PC-3 (cell line): ENCODE data around the gene IFT81.

Experiments
- EZH2 ChIP-seq: fragments of 300-600 bp; sonication (generic); IDR thresholded peaks from one replicate; pipeline ENCODE4 v1.6.1; 2017; ENCODE audit warnings: antibody characterized with exemption, mild to moderate bottlenecking, low read length; ENCODE audit not compliant: unreplicated experiment
- TF ChIP-seq, protein P1 (sequence below): fragments of 300-600 bp; sonication (generic); conservative IDR thresholded peaks from 2 replicates; pipeline ENCODE4 v1.5.1; 2017; ENCODE audit warnings: antibody characterized with exemption, low read depth, mild to moderate bottlenecking, low read length

DNA sequence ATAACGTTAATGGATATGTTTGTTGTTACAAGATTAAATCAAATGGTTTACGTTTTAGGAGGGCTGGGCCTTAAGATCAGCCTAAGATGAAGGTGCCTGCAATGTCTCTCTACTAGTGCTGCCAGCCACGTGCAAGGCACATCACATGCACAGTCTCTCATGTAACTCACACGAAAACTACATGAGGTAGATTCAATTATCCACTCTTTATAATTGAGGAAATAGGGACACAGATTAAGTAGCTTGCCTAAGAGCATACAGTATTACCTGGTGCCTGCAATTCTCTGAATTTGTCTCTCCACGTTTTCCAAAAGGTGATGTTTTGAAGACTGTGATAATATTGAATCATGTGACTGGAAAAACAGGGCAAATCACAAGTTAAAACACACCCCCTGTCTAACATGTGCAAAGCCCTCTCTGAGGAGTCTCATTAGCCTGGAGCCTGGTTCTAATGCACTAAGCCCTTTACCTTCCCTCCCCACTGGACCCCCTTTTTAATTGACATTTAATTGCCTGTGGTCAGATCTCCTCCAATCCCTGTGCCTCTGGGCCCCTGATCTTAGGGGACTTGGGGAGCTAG, 142.3 kb downstream of the IFT81 start:
- TF ChIP-seq EZH2, result no peak
- TF ChIP-seq, protein P1, sequence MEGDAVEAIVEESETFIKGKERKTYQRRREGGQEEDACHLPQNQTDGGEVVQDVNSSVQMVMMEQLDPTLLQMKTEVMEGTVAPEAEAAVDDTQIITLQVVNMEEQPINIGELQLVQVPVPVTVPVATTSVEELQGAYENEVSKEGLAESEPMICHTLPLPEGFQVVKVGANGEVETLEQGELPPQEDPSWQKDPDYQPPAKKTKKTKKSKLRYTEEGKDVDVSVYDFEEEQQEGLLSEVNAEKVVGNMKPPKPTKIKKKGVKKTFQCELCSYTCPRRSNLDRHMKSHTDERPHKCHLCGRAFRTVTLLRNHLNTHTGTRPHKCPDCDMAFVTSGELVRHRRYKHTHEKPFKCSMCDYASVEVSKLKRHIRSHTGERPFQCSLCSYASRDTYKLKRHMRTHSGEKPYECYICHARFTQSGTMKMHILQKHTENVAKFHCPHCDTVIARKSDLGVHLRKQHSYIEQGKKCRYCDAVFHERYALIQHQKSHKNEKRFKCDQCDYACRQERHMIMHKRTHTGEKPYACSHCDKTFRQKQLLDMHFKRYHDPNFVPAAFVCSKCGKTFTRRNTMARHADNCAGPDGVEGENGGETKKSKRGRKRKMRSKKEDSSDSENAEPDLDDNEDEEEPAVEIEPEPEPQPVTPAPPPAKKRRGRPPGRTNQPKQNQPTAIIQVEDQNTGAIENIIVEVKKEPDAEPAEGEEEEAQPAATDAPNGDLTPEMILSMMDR, result no peak
